ENCODE results near the gene FAM110A. TPM values are rescaled to one million over a fixed set of nuclear protein-coding genes. Genes with fewer than 3 reads are reported as not detected.
A peak's percentile ranks its signal among the peaks of the same experiment; 100 is the strongest.
"Not testable (repeated sequence)": the region's sequence is repeated elsewhere in the genome, so short reads cannot be mapped to it uniquely, and the experiment has no call there.

FAM110A gene
- 4.8 TPM for polyA plus RNA-seq (2013, experiment 1 of 2)
- polyA plus RNA-seq (2013, experiment 2 of 2) = 6.3 TPM

GRCh38 chr20:833450-834150 is at the start of gene FAM110A:
Gene FAM110A, plus strand, starts transcription at chr20:833715. Its CDS starts 11,090 bp downstream, at chr20:844805.
- under 1% methylated on average over 64 of the region's 64 CpGs for WGBS
- Histone ChIP-seq H3K27me3 (ENCODE audit: insufficient read depth, low read length) (peaks cover 18% of the 10 kb centered on the region), H3K9ac (ENCODE audit: low read depth, low read length) (peak within 1 kb of the TSS; percentile 90), H3K4me1 (ENCODE audit: insufficient read depth, low read length) (peaks cover 3% of the 10 kb centered on the region; the same call in 1 of the 2 replicates), H3K4me3 (ENCODE audit: low read length) (peak within 1 kb of the TSS; percentile 77), H3K9me3 (ENCODE audit: insufficient read depth, low read depth, low read length) (no peaks in the 10 kb centered on the region), H3K36me3 (ENCODE audit: insufficient read depth, low read length) (no peaks in the 10 kb centered on the region), H3K27ac (ENCODE audit: low read depth, low read length) (peak within 1 kb of the TSS; percentile 69)

- Histone ChIP-seq H3K4me3 (ENCODE audit: low read length) (no peak overlapping the region), H3K9me3 (ENCODE audit: insufficient read depth, low read depth, low read length) (peaks cover 28% of the 10 kb centered on the region), H3K4me1 (ENCODE audit: insufficient read depth, low read length) (peaks cover 11% of the 10 kb centered on the region), H3K36me3 (ENCODE audit: insufficient read depth, low read length) (no peaks in the 10 kb centered on the region), H3K27me3 (ENCODE audit: insufficient read depth, low read length) (no peaks in the 10 kb centered on the region), H3K27ac (ENCODE audit: low read depth, low read length) (no peak overlapping the region), H3K9ac (ENCODE audit: low read depth, low read length) (no peak overlapping the region)
- WGBS = 64% methylated on average over 1 of the region's 1 CpG
Observed at GRCh38 chr20:787825-788224, 45.7 kb upstream of the FAM110A start.

- Histone ChIP-seq H3K9ac (ENCODE audit: low read depth, low read length) (no peak overlapping the region), H3K27ac (ENCODE audit: low read depth, low read length) (peak overlapping the region; percentile 97), H3K9me3 (ENCODE audit: insufficient read depth, low read depth, low read length) (peaks cover 21% of the 10 kb centered on the region), H3K4me3 (ENCODE audit: low read length) (peak overlapping the region; percentile 27; the same call in 1 of the 2 replicates), H3K36me3 (ENCODE audit: insufficient read depth, low read length) (no peaks in the 10 kb centered on the region), H3K27me3 (ENCODE audit: insufficient read depth, low read length) (no peaks in the 10 kb centered on the region), H3K4me1 (ENCODE audit: insufficient read depth, low read length) (peaks cover 11% of the 10 kb centered on the region)
- WGBS = 30% methylated on average over 2 of the region's 2 CpGs
Observed at GRCh38 chr20:791056-791455, 42.5 kb upstream of the FAM110A start.

GRCh38 chr20:792248-792647 is 41.3 kb upstream of the FAM110A start:
- Histone ChIP-seq H3K4me1 (ENCODE audit: insufficient read depth, low read length) (peaks cover 11% of the 10 kb centered on the region), H3K36me3 (ENCODE audit: insufficient read depth, low read length) (no peaks in the 10 kb centered on the region), H3K9ac (ENCODE audit: low read depth, low read length) (no peak overlapping the region), H3K4me3 (ENCODE audit: low read length) (no peak overlapping the region), H3K27ac (ENCODE audit: low read depth, low read length) (peak overlapping the region; percentile 41; the same call in 1 of the 2 replicates), H3K27me3 (ENCODE audit: insufficient read depth, low read length) (no peaks in the 10 kb centered on the region), H3K9me3 (ENCODE audit: insufficient read depth, low read depth, low read length) (peaks cover 21% of the 10 kb centered on the region)
- 92% methylated on average over 18 of the region's 18 CpGs for WGBS

- H3K9ac ChIP-seq (ENCODE audit: low read depth, low read length) = no peak overlapping the region
- no peaks in the 10 kb centered on the region for H3K36me3 ChIP-seq (ENCODE audit: insufficient read depth, low read length)
- 73% methylated on average over 2 of the region's 3 CpGs for WGBS
- H3K4me1 ChIP-seq (ENCODE audit: insufficient read depth, low read length) = no peaks in the 10 kb centered on the region
- H3K4me3 ChIP-seq (ENCODE audit: low read length) = no peak overlapping the region
- H3K27ac ChIP-seq (ENCODE audit: low read depth, low read length) = no peak overlapping the region
- H3K27me3 ChIP-seq (ENCODE audit: insufficient read depth, low read length) = no peaks in the 10 kb centered on the region
- peaks cover 13% of the 10 kb centered on the region for H3K9me3 ChIP-seq (ENCODE audit: insufficient read depth, low read depth, low read length)
Observed at GRCh38 chr20:796921-797320, 36.6 kb upstream of the FAM110A start.

- H3K9me3 ChIP-seq (ENCODE audit: insufficient read depth, low read depth, low read length); H3K36me3 ChIP-seq (ENCODE audit: insufficient read depth, low read length); H3K4me1 ChIP-seq (ENCODE audit: insufficient read depth, low read length); H3K9ac ChIP-seq (ENCODE audit: low read depth, low read length); H3K4me3 ChIP-seq (ENCODE audit: low read length); H3K27me3 ChIP-seq (ENCODE audit: insufficient read depth, low read length); H3K27ac ChIP-seq (ENCODE audit: low read depth, low read length): not testable (repeated sequence)
- 82% methylated on average over 5 of the region's 5 CpGs for WGBS
Observed at GRCh38 chr20:798746-799145, 34.8 kb upstream of the FAM110A start.

- not testable (repeated sequence) for H3K4me1 ChIP-seq (ENCODE audit: insufficient read depth, low read length); H3K27me3 ChIP-seq (ENCODE audit: insufficient read depth, low read length); H3K36me3 ChIP-seq (ENCODE audit: insufficient read depth, low read length); H3K27ac ChIP-seq (ENCODE audit: low read depth, low read length); H3K9ac ChIP-seq (ENCODE audit: low read depth, low read length); H3K4me3 ChIP-seq (ENCODE audit: low read length)
- WGBS = 93% methylated on average over 3 of the region's 7 CpGs
- peaks cover 16% of the 10 kb centered on the region for H3K9me3 ChIP-seq (ENCODE audit: insufficient read depth, low read depth, low read length)
Observed at GRCh38 chr20:800026-800425, 33.5 kb upstream of the FAM110A start.

GRCh38 chr20:801678-802077 is 31.8 kb upstream of the FAM110A start:
- 94% methylated on average over 3 of the region's 3 CpGs for WGBS
- Histone ChIP-seq H3K27me3 (ENCODE audit: insufficient read depth, low read length) (no peaks in the 10 kb centered on the region), H3K27ac (ENCODE audit: low read depth, low read length) (no peak overlapping the region), H3K4me1 (ENCODE audit: insufficient read depth, low read length) (no peaks in the 10 kb centered on the region), H3K36me3 (ENCODE audit: insufficient read depth, low read length) (no peaks in the 10 kb centered on the region), H3K9me3 (ENCODE audit: insufficient read depth, low read depth, low read length) (peaks cover 32% of the 10 kb centered on the region), H3K4me3 (ENCODE audit: low read length) (no peak overlapping the region), H3K9ac (ENCODE audit: low read depth, low read length) (no peak overlapping the region)

- WGBS = no CpG with 5 or more reads among the region's 1 CpG
- no peak overlapping the region for H3K4me3 ChIP-seq (ENCODE audit: low read length)
- no peak overlapping the region for H3K27ac ChIP-seq (ENCODE audit: low read depth, low read length)
- H3K4me1 ChIP-seq (ENCODE audit: insufficient read depth, low read length) = no peaks in the 10 kb centered on the region
- H3K36me3 ChIP-seq (ENCODE audit: insufficient read depth, low read length) = no peaks in the 10 kb centered on the region
- H3K9ac ChIP-seq (ENCODE audit: low read depth, low read length) = no peak overlapping the region
- peaks cover 53% of the 10 kb centered on the region for H3K9me3 ChIP-seq (ENCODE audit: insufficient read depth, low read depth, low read length)
- H3K27me3 ChIP-seq (ENCODE audit: insufficient read depth, low read length) = no peaks in the 10 kb centered on the region
Observed at GRCh38 chr20:805713-806112, 27.8 kb upstream of the FAM110A start.

GRCh38 chr20:811776-812434 is 21.6 kb upstream of the FAM110A start:
- H3K9me3 ChIP-seq (ENCODE audit: insufficient read depth, low read depth, low read length) = peaks cover 19% of the 10 kb centered on the region
- WGBS = 85% methylated on average over 13 of the region's 13 CpGs
- not testable (repeated sequence) for H3K36me3 ChIP-seq (ENCODE audit: insufficient read depth, low read length); H3K27ac ChIP-seq (ENCODE audit: low read depth, low read length); H3K4me3 ChIP-seq (ENCODE audit: low read length); H3K9ac ChIP-seq (ENCODE audit: low read depth, low read length); H3K27me3 ChIP-seq (ENCODE audit: insufficient read depth, low read length); H3K4me1 ChIP-seq (ENCODE audit: insufficient read depth, low read length)

- H3K27ac ChIP-seq (ENCODE audit: low read depth, low read length); H3K9ac ChIP-seq (ENCODE audit: low read depth, low read length); H3K4me3 ChIP-seq (ENCODE audit: low read length); H3K4me1 ChIP-seq (ENCODE audit: insufficient read depth, low read length); H3K36me3 ChIP-seq (ENCODE audit: insufficient read depth, low read length); H3K27me3 ChIP-seq (ENCODE audit: insufficient read depth, low read length): not testable (repeated sequence)
- WGBS = 78% methylated on average over 2 of the region's 2 CpGs
- peaks cover 17% of the 10 kb centered on the region for H3K9me3 ChIP-seq (ENCODE audit: insufficient read depth, low read depth, low read length)
Observed at GRCh38 chr20:812435-812814, 21.1 kb upstream of the FAM110A start.

Data from HUES64 (cell line).